ENCODE measurements around the gene PDZRN4.

The PDZRN4 gene

GRCh38 chr12:41356181-41356580 is 168.1 kb downstream of the PDZRN4 start:
- DNase-seq (ENCODE audit: low read depth): no peak
- no peak for TF ChIP-seq CTCF (conservative IDR thresholded peaks at IDR 0.05; ENCODE audit: low read length)

GRCh38 chr12:41361738-41362137 is 173.6 kb downstream of the PDZRN4 start:
- H3K4me3 ChIP-seq (ENCODE audit: low read length): no peak overlapping the region
- no peak for TF ChIP-seq CTCF (conservative IDR thresholded peaks at IDR 0.05; ENCODE audit: low read length)
- DNase-seq (ENCODE audit: low read depth): no peak

More at GRCh38 chr12:41356181-41356580, 168.1 kb downstream of the PDZRN4 start:
- H3K4me3 ChIP-seq (ENCODE audit: low read length): no peak overlapping the region

GRCh38 chr12:41362510-41362909 is 174.4 kb downstream of the PDZRN4 start:
- TF ChIP-seq CTCF (conservative IDR thresholded peaks at IDR 0.05; ENCODE audit: low read length): no peak
- DNase-seq (ENCODE audit: low read depth): no peak
- H3K4me3 ChIP-seq (ENCODE audit: low read length): no peak overlapping the region

GRCh38 chr12:41362931-41363330 is 174.8 kb downstream of the PDZRN4 start:
- H3K4me3 ChIP-seq (ENCODE audit: low read length): no peak overlapping the region
- TF ChIP-seq CTCF (conservative IDR thresholded peaks at IDR 0.05; ENCODE audit: low read length): no peak
- DNase-seq (ENCODE audit: low read depth): no peak

GRCh38 chr12:41364211-41364610 is 176.1 kb downstream of the PDZRN4 start:
- H3K4me3 ChIP-seq (ENCODE audit: low read length): no peak overlapping the region
- no peak for TF ChIP-seq CTCF (conservative IDR thresholded peaks at IDR 0.05; ENCODE audit: low read length)
- DNase-seq (ENCODE audit: low read depth): no peak

- no peak overlapping the region for H3K4me3 ChIP-seq (ENCODE audit: low read length)
- DNase-seq (ENCODE audit: low read depth): no peak
- no peak for TF ChIP-seq CTCF (conservative IDR thresholded peaks at IDR 0.05; ENCODE audit: low read length)
Observed at GRCh38 chr12:41365653-41366171, 177.6 kb downstream of the PDZRN4 start.

GRCh38 chr12:41367726-41368405 is 179.7 kb downstream of the PDZRN4 start:
- peak; percentile 0 for DNase-seq (ENCODE audit: low read depth)
- peak; percentile 36 for TF ChIP-seq CTCF (conservative IDR thresholded peaks at IDR 0.05; ENCODE audit: low read length)
- H3K4me3 ChIP-seq (ENCODE audit: low read length): no peak overlapping the region
